NCI-H526 (cell line): ENCODE measurements around the gene MTARC2.
"Not testable (repeated sequence)": the region's sequence is repeated elsewhere in the genome, so short reads cannot be mapped to it uniquely, and the experiment has no call there.

Experiments
- DNase-seq, 2 experiments: peaks; one replicate each; lab custom pipeline; 2025; lab: John Stamatoyannopoulos, UW

Gene MTARC2

GRCh38 chr1:220748089-220748934 lies at the start of gene MTARC2:
MTARC2 (plus strand) TSS chr1:220748322; CDS start chr1:220748532, 210 bp downstream.
- DNase-seq: peak; percentile 38 to 78

- DNase-seq: no peak
Observed at GRCh38 chr1:220698607-220699016, 49.5 kb upstream of the MTARC2 start.

- no peak for DNase-seq
Observed at GRCh38 chr1:220699044-220699443, 49.1 kb upstream of the MTARC2 start.

- no peak for DNase-seq
Observed at GRCh38 chr1:220700556-220701179, 47.5 kb upstream of the MTARC2 start.

GRCh38 chr1:220701974-220702373 lies 46.1 kb upstream of the MTARC2 start:
- no peak for DNase-seq

DNA sequence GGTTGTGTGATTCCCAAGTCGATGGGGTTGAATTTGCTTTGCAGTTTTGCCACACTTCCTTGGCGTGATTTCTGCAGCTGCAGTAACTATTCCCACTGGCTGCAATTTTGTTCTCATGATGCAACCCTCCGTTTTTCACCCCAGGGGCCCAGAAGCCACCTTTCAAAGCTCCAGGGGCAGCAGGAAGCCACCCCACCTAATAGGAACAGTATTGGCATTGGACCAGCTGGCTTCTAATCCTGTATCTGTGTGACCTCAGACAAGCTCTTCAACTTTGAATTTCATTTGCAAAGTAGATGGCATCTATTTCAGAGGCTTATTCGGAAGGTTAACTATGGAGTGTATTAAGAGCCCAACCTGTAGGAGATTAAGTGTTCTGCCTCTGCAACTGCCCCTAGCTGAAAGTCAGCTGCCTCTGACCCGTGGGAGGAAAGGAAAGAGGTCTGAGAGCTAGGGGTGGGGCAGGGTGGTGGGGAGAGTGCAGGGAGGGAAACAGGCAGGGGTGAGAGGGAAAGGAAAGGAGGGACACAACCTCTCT lies 45.3 kb upstream of the MTARC2 start:
- DNase-seq: peak in 1 of 2 experiments; percentile 35

GRCh38 chr1:220703305-220703704 lies 44.8 kb upstream of the MTARC2 start:
- no peak for DNase-seq

- no peak for DNase-seq
Observed at GRCh38 chr1:220705782-220706181, 42.3 kb upstream of the MTARC2 start.

- no peak for DNase-seq
Observed at GRCh38 chr1:220706480-220706879, 41.6 kb upstream of the MTARC2 start.

- DNase-seq: no peak
Observed at GRCh38 chr1:220707160-220707559, 41.0 kb upstream of the MTARC2 start.

DNA sequence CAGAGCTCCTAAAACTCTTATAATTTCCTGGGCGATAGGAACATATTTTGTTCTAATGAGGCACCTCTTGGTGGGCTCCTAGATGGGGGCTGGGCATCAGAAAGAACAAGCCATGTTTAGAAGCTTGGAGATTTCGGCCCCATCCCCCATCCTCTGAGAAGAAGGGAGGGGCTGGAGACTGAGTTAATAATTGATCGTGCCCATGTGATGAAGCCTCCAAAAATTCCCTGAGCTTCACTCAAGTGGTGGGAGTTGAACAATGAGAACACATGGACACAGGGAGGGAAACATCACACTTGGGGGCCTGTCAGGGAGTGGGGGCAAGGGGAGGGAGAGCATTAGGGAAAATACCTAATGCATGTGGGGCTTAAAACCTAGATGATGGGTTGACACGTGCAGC lies 39.9 kb upstream of the MTARC2 start:
- DNase-seq: no peak

GRCh38 chr1:220708936-220709801 lies 39.0 kb upstream of the MTARC2 start:
- DNase-seq: no peak

DNA sequence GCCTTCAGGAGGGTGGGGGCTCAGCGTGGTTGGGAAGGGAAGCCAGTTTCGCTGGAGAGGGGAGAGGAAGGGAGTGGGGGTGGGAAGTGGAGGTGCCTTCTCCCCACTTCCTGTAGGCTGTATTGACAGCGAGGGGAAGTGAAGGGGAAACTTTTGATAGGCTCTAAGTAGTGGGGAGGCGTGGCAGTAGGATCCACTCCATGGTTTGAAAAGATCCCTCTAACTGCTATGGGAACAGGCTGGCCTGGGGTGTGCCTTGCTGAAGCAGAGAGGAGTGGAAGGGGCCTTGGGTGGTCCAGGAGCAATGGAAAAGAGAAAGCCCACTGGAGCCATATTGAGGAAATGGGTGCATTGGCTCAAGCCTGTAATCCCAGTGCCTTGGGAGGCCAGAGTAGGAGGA lies 37.8 kb upstream of the MTARC2 start:
- DNase-seq: no peak

- no peak for DNase-seq
Observed at GRCh38 chr1:220711056-220711809, 36.9 kb upstream of the MTARC2 start.

- DNase-seq: not testable (repeated sequence)
Observed at GRCh38 chr1:220715986-220716385, 32.1 kb upstream of the MTARC2 start.

DNA sequence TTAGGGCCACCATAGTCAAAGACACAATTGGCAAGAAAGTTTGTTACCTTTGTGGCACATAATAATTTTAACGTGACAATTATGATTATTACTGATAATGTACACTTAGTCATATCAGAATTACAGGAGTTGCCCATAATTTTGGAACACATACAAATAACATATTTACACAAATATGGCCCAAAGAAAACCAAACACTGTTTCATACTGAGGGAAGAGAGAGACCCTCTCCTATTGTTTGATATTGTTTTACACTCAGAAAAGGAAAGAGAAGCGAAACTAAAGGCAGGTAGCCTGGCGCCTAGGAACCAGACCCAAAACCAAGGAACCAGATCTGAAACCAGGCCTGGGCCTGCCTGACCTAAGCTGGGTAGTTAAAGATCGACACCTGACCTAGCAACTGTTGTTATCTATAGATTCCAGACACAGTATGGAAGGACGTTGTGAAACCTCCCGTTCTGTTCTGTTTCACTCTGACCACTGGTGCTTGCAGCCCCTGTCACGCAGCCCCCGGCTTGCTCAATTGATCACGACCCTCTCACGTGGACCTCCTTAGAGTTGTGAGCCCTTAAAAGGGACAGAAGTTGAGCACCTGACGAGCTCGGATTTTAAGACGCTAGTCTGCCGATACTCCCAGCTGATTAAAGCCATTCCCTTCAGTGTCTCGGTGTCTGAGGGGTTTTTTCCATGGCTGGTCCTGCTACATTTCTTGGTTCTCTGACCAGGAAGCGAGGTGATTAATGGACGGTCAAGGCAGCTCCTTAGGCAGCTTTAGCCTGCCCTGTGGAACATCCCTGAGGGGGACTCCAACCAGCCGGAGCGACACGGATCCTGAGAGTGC lies 30.1 kb upstream of the MTARC2 start:
- no peak for DNase-seq

DNA sequence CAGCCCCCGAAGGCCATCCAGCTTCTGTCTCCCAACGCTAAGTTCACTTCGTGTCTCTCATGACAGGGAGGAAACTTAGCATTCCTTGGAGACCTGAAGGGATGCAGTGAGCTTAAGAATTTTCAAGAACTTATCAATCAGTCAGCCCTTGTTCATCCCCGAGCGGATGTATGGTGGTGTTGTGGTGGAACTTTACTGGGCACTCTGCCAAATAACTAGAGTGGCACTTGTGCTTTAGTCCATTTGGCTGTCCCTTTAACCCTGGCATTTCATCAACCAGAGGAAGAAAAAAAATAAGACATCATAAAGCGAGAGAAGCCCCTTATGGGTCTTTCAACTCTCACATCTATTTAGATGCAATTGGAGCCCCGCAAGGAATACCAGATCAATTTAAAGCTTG lies 26.9 kb upstream of the MTARC2 start:
- not testable (repeated sequence) for DNase-seq

- DNase-seq: no peak
Observed at GRCh38 chr1:220726634-220727033, 21.5 kb upstream of the MTARC2 start.

DNA sequence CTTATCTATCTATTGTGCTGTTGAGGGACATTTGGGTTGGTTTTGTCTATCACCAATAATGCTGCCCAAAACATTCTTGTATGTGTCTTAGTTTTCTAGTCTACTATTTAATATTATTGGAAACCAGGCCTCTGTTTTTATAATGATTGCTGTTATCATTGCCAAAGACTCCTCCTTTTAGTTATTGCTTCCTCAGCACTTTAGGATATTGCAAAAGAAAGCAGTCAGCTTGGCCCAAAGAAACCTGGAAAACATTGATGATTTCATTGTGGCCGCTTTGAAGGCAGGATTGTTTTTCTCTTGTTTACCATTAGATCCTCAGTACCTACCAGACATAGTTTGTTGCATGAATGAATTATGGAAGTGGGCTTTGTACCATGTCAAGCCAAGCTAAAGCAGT lies 20.6 kb upstream of the MTARC2 start:
- no peak for DNase-seq

- no peak for DNase-seq
Observed at GRCh38 chr1:220730486-220730885, 17.6 kb upstream of the MTARC2 start.

DNA sequence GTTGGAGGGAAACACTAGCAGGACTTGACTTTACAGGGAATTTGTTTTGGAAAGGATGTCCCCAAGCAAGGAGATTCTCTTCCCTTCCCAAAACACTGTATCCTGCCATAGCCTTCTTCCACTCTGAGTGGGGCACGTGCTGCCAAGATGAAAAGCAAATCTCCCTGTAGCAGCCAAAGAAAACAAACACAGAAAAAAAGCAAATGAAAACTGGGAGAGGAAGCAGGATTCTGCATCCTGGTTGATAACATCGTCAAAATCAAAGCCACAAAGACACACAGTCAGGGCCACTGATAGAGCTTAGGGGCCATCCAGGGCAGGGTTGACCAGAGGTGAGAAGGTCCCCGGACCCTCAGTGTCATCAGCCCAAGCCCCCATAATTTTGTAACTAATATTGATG lies 16.0 kb upstream of the MTARC2 start:
- no peak for DNase-seq
